KG1 (cell line): Measurements from ENCODE around the gene ZMAT3.
A peak's percentile ranks its signal among the peaks of the same experiment; 100 is the strongest.

ENCODE experiments used
- DNase-seq: peaks from one replicate; lab custom pipeline; 2025; lab: John Stamatoyannopoulos, UW

Gene ZMAT3

DNA sequence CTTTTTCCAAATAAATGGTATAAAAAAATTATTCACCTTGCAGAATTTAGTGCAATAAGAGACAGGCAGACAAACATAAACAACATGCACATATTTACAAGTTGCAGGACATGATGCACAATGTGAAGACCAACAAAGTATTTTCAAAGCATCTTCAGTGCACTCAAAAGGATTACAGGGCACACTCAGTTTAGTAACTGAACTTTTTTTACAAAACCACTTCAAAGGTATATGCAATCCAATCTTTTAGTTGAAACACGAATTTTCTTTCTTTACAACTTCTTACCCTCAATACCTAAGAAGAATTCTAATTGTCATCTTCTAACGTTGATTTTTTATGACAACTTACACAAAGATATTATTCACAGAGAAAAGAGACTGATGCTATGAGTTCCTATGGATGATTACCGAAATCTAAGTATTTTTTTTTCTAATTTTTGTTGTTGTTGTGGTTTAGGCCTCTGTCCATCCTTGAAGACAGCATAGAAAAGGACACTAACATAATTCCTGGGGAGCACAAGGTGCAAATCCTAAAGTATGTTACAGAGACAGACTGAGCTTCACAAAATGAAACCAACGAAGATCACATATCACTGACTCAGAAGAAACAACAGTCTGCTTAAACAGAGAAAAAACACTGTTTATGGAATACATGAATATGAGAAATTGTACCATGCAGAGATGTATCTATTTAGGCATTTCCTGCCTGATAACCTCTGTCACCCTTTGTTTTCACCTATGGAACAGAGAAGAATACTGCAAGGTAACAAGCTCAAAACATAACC, 50.3 kb downstream of the ZMAT3 start:
- no peak for DNase-seq

- DNase-seq: no peak
These were observed 51.5 kb downstream of the ZMAT3 start for GRCh38 chr3:179020112-179020511.

- no peak for DNase-seq
These were observed 52.8 kb downstream of the ZMAT3 start for GRCh38 chr3:179018808-179019207.

DNA sequence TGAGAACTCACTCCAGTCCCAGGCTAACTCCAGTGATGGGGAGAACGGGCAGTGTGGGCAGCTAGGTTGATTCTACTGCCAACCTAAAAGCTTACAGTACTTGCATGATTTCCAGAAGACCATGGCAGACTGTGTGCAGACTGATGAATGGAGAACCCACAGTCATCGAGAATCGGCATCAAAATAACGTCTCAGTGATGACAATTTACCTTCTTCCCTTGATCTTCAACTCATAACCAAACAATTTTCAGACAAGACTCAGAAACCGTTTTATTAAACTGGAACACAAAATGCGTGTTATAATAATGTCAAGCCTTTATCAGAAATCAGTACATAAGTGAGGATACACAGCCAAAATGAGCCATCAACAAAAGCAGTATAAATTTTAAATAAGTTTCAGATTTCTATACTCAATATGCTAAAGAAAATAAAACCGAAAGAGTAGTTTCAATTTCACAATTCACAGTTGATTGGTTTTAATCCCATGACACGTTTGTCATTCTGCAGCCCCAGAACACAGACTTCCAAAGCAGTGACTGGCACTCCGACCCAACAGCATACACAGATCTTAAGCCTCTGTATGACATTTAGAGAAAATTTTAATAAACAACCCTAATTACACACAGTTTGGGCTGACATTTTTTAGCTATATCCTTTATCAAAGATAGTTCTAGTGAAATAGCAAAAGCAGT, 54.5 kb downstream of the ZMAT3 start:
- DNase-seq: no peak

GRCh38 chr3:179015551-179016020, 56.0 kb downstream of the ZMAT3 start:
- DNase-seq: peak; percentile 77

DNA sequence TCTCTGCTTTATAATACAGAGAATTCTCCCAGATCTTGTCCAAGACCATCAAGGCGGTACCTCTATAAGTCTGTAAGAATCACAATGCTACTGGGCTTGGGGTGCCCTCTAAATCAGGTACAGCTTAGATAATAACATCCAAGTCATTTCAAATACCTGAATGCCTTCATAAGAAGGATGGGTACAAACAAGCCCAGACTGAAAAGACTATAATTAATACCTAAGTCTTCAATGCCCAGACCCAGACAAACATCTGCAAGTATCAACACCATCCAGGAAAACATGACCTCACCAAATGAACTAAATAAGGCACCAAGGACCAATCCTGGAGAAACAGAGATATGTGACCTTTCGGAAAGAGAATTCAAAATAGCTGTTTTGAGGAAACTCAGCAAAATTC, 65.9 kb downstream of the ZMAT3 start:
- no peak for DNase-seq

DNA sequence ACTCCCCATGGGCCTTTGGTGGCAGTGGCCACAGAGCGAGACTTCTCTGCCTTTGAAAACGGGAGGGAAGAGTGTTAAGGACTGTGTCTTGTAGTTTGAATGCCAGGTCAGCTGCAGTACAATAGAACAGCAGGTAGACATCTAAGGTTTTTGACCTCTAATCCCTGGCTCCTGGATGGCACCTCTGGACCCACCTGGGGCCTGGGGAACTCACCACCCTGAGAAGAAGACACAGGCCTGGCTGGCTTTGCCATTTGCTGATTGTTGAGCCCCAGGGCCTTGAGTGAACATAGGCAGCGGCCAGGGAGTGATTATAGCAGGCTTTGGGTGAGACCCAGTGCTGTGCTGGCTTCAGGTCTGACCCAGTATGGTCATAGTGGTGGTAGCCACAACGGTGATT, 66.4 kb downstream of the ZMAT3 start:
- DNase-seq: no peak

DNA sequence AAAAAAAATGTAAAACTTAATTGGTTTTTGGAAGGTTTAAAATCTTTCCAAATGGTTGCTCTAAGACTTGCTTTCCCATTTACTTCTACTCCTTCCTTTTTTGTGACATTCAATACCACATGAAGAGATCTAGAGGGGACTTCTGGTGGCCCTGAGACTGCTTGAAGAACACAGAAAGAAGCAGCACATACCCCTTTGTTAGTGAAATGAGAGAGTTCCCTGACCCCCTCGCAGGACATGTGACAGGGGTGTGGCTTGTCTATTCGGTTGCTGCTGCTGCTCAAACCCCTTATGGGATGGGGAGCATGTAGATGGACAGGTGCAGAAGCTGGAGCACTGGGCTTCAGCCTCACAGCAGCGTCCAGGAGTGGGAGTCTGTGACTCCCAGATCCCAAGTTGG, 71.0 kb downstream of the ZMAT3 start:
- no peak for DNase-seq

GRCh38 chr3:179000144-179000543, 71.5 kb downstream of the ZMAT3 start:
- DNase-seq: no peak

DNA sequence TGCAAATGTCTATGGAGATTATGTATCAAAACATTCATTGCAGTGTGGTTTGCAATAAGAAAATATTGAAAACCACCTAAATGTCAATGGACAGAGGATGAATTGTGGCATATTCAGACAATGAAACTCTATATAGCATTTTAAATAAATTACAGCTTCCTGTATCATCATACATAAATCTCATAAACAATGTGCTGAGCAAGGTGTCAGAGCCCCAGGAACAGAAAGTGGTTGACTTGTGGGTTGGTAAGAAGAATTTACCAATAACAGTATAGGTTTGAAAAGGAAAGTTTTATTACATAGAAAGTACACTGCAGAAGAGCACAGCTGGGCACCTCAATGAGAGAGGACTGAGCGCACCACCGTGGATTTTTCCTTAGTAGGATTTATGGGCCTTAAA, 75.2 kb downstream of the ZMAT3 start:
- DNase-seq: no peak

DNA sequence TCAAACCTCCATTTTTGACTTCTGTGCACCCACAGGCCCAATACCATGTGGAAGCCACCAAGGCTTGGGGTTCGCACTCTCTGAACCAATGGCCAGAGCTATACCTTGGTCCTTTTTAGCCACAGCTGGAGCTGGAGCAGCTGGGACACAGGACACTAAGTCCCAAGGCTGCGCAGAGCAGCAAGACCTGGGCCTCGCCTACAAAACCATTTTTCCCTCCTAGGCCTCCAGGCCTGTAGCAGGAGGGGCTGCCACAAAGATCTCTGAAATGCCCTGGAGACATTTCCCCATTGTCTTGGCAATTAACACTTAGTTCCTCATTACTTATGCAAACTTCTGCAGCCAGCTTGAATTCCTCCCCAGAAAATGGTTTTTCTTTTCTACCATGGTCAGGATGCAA, 81.3 kb downstream of the ZMAT3 start:
- no peak for DNase-seq

GRCh38 chr3:178989821-178990220, 81.8 kb downstream of the ZMAT3 start:
- no peak for DNase-seq

- DNase-seq: no peak
These were observed 83.9 kb downstream of the ZMAT3 start for GRCh38 chr3:178987745-178988144.

DNA sequence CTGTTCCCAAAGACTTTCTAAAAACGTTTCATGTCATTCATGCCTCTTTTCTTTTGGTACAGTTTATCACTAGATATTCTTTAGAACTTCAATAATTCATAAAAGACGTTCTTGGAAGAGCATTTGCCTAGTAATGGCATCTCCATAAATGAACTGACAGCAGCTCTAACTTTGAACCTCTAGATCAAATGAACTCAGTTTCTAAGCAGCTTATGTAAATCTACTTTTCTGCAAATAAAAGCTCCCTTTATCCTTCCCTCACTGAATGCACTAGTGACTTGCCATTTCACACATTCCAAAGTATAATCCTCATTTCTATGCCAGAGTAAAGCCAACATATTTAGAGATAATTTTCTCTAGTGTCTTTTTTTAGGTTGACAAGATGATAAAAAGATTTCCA, 85.2 kb downstream of the ZMAT3 start:
- DNase-seq: no peak

- DNase-seq: no peak
These were observed 89.5 kb downstream of the ZMAT3 start for GRCh38 chr3:178982137-178982536.

- DNase-seq: no peak
These were observed 96.3 kb downstream of the ZMAT3 start for GRCh38 chr3:178975320-178975719.

DNA sequence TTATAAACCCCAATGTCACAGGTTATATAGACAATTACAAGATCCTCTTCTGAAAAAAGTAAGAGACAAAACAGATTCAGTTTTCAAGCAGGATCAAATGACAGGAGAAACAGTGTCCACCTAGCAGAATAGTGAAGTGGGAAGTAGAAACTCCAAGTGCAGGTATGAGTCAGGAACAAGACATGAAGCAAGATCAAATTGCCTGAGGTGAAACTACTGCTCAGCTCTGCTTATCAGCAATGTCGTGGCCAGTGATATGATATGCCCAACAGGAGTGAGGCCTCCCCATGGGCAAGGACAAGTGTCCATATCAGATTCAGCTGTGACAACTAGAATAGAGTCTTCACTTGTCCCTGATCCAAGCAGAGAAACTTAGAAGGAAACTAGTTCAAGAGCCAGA, 100.0 kb downstream of the ZMAT3 start:
- DNase-seq: no peak

DNA sequence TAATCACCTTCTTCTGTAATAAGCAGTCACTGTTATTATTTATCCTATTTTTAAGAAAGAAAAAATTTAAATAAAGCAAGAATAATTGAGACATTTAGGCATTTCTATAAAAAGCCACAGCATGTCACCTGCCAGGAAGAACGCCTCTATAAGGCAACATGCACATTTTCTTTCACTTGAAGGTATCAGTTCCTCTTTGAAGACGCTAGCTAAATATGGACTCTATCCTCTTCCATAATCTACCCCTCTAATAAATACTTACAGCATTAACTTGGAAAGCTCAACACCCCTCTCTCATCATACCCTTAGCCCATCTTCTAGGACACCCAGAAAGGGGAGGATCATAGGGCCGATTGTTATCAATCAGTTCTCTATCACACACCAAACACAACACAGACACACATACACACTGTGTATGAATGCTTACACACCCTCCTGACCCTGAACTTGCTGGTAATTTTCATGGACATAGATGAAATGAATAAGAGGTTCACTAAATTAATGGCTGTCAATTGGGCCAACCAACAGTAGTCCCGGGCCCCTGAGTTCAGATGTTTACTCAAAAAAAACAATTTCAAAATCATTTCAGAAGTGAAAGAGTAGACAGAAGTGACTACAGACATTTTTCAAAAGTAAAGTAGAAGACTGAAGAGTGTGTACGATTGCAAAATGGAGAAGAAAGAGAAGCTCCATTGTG, 102.5 kb downstream of the ZMAT3 start:
- no peak for DNase-seq
